Measurements from ENCODE around the gene PROSER3. TPM values are rescaled to one million over a fixed set of nuclear protein-coding genes. Genes with fewer than 3 reads are reported as not detected.

The PROSER3 gene
- total and polyA plus RNA-seq, 2 donors (not counting 1 experiment from before 2014, with no cell fraction given), result 26.0 to 61.0 TPM

DNA sequence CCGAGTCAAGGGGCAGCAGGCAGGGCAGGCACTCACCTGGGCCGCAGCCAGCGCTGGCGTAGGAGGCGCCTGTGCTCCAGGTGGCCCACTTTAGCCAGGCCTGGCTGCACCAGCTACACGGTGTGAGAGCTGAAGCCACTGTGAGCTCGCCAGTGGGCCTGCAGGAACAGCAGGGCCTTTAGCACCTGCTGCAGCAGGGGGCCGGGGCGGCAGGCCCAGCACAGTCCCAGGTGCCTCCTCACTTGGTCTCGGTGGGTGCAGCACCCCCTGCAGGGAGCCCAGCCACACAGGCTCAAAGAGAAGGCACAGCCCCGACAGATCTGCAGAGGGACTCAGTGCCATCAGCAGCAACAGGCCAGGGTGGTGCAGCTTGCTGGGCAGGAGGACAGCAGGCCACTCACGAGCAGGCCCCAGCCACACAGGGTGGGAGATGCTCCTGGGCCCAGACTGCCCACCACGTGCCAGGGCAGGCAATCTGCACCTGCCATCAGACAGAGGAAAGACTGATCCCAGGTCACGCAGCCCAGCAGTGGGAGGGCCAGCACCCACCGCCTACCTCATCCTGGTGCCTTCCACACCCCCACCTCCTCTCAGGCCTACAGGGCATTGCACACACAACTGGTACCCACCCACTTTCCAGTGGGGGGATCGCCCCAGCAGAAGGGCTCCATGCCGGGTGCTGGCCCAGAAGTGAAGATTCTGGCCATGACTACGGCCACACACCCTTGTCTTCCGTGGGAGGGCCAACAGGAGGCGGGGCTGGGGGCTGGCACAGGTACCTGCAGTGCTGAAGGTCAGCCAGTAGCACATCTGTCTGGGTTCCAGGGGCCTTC, 33.2 kb downstream of the PROSER3 start:
- Histone ChIP-seq H4K20me1 (ENCODE audit: control insufficient read depth, insufficient read depth, low read length, poor library complexity, severe bottlenecking) (no peaks in the 10 kb centered on the region), H3K4me2 (replicated peaks; ENCODE audit: low read depth, low read length, poor library complexity, severe bottlenecking) (no peak overlapping the region), H3K36me3 (replicated peaks in 1 of 2; ENCODE audit: control extremely low read depth in 1 of 2, control insufficient read depth in 1 of 2, extremely low read depth in 1 of 2, insufficient read depth in 2 of 2, low read length in 1 of 2) (no peaks in the 10 kb centered on the region), H3K9ac (ENCODE audit: low read length) (no peak overlapping the region), H3K9me3 (ENCODE audit: control extremely low read depth in 1 of 3, control insufficient read depth in 2 of 3, insufficient read depth in 1 of 3, low read length in 2 of 3) (no peaks in the 10 kb centered on the region), H3K27ac (ENCODE audit: low read length in 2 of 2) (no peak overlapping the region), H3K79me2 (ENCODE audit: control insufficient read depth, insufficient read depth, low read length) (no peaks in the 10 kb centered on the region), H2AFZ (ENCODE audit: insufficient read depth, low read depth, low read length, poor library complexity, severe bottlenecking) (no peak overlapping the region), H3K4me3 (ENCODE audit: control extremely low read depth in 1 of 5, extremely low read depth in 1 of 5, insufficient read depth in 1 of 5, low read depth in 2 of 5, low read length in 4 of 5) (no peak overlapping the region), H3K27me3 (replicated peaks in 1 of 4; ENCODE audit: control extremely low read depth in 1 of 4, control insufficient read depth in 3 of 4, insufficient read depth in 4 of 4, low read length in 3 of 4) (no peaks in the 10 kb centered on the region), H3K4me1 (ENCODE audit: control insufficient read depth in 2 of 2, insufficient read depth in 2 of 2, low read length in 2 of 2) (no peaks in the 10 kb centered on the region)
- Mint-ChIP-seq H3K4me3 (no peak overlapping the region), H3K9me3 (ENCODE audit: insufficient read depth) (no peaks in the 10 kb centered on the region), H3K27ac (no peak overlapping the region), H3K27me3 (peaks cover 11% of the 10 kb centered on the region), H3K4me1 (no peaks in the 10 kb centered on the region)
- TF ChIP-seq, protein P1, sequence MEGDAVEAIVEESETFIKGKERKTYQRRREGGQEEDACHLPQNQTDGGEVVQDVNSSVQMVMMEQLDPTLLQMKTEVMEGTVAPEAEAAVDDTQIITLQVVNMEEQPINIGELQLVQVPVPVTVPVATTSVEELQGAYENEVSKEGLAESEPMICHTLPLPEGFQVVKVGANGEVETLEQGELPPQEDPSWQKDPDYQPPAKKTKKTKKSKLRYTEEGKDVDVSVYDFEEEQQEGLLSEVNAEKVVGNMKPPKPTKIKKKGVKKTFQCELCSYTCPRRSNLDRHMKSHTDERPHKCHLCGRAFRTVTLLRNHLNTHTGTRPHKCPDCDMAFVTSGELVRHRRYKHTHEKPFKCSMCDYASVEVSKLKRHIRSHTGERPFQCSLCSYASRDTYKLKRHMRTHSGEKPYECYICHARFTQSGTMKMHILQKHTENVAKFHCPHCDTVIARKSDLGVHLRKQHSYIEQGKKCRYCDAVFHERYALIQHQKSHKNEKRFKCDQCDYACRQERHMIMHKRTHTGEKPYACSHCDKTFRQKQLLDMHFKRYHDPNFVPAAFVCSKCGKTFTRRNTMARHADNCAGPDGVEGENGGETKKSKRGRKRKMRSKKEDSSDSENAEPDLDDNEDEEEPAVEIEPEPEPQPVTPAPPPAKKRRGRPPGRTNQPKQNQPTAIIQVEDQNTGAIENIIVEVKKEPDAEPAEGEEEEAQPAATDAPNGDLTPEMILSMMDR (IDR thresholded peaks at IDR 0.05), result no peak
- no peak for TF ChIP-seq EZH2 (IDR thresholded peaks at IDR 0.05; ENCODE audit: borderline replicate concordance, insufficient read depth, low read depth, low read length, poor library complexity, severe bottlenecking)
- DNase-seq (no peak), ATAC-seq (ENCODE audit: low read depth) (no peak)
- intact Hi-C loops (cut with micrococcal nuclease), result no loop called here
- POLR2A ChIA-PET, result no interaction called here
- CTCF ChIA-PET, result no interaction called here
- 77% methylated on average over 20 of the region's 20 CpGs for WGBS (ENCODE audit: insufficient coverage)

DNA sequence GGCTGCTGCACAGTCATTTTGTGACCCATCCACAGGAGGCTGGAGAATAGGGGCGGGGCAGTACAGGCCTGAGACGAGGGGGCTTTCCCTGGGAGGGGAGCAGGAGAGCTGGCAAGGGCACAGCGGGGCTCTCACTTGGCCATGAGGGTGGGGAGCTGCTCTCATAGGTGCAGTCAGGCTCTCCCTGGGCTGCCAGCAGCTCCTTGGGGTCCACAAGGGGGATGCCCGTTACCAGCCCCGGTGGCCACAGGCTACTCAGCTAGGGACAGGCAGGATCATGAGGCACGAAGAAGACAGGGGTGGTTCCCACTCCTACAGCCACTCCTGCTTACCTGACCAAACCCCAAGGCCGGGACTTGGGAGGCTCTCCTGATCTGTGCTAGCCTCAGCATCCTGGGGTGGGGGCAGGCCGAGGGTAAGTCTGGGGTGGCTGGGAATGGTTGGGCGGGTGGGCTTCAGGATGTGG, 33.9 kb downstream of the PROSER3 start:
- Mint-ChIP-seq H3K9me3 (ENCODE audit: insufficient read depth) (no peaks in the 10 kb centered on the region), H3K4me1 (no peaks in the 10 kb centered on the region), H3K27me3 (peaks cover 17% of the 10 kb centered on the region), H3K4me3 (no peak overlapping the region), H3K27ac (no peak overlapping the region)
- Histone ChIP-seq H3K9ac (ENCODE audit: low read length) (no peak overlapping the region), H3K27ac (ENCODE audit: low read length in 2 of 2) (no peak overlapping the region), H3K36me3 (replicated peaks in 1 of 2; ENCODE audit: control extremely low read depth in 1 of 2, control insufficient read depth in 1 of 2, extremely low read depth in 1 of 2, insufficient read depth in 2 of 2, low read length in 1 of 2) (no peaks in the 10 kb centered on the region), H3K4me2 (replicated peaks; ENCODE audit: low read depth, low read length, poor library complexity, severe bottlenecking) (no peak overlapping the region), H2AFZ (ENCODE audit: insufficient read depth, low read depth, low read length, poor library complexity, severe bottlenecking) (no peak overlapping the region), H3K4me1 (ENCODE audit: control insufficient read depth in 2 of 2, insufficient read depth in 2 of 2, low read length in 2 of 2) (no peaks in the 10 kb centered on the region), H4K20me1 (ENCODE audit: control insufficient read depth, insufficient read depth, low read length, poor library complexity, severe bottlenecking) (no peaks in the 10 kb centered on the region), H3K4me3 (ENCODE audit: control extremely low read depth in 1 of 5, extremely low read depth in 1 of 5, insufficient read depth in 1 of 5, low read depth in 2 of 5, low read length in 4 of 5) (no peak overlapping the region), H3K27me3 (replicated peaks in 1 of 4; ENCODE audit: control extremely low read depth in 1 of 4, control insufficient read depth in 3 of 4, insufficient read depth in 4 of 4, low read length in 3 of 4) (peaks cover 0 to 6% (median 3%) of the 10 kb centered on the region in 4 experiments), H3K79me2 (ENCODE audit: control insufficient read depth, insufficient read depth, low read length) (no peaks in the 10 kb centered on the region), H3K9me3 (ENCODE audit: control extremely low read depth in 1 of 3, control insufficient read depth in 2 of 3, insufficient read depth in 1 of 3, low read length in 2 of 3) (peaks cover 0 to 4% (median 0%) of the 10 kb centered on the region in 3 donors)
- CTCF ChIA-PET, result no interaction called here
- 96% methylated on average over 8 of the region's 9 CpGs for WGBS (ENCODE audit: insufficient coverage)
- no peak for ATAC-seq (ENCODE audit: low read depth)
- TF ChIP-seq EZH2 (IDR thresholded peaks at IDR 0.05; ENCODE audit: borderline replicate concordance, insufficient read depth, low read depth, low read length, poor library complexity, severe bottlenecking), result no peak
- TF ChIP-seq, protein P1 (IDR thresholded peaks at IDR 0.05), result no peak
- no peak for DNase-seq
- intact Hi-C loops (cut with micrococcal nuclease), result no loop called here
- POLR2A ChIA-PET, result no interaction called here

All from B cell (primary cell).